Melanocyte of skin (primary cell): Measurements from ENCODE around the gene IL18BP. TPM values are rescaled to one million over a fixed set of nuclear protein-coding genes. Genes with fewer than 3 reads are reported as not detected.

Experiments
- small RNA-seq, 2 donors: library from RNA; depleted of rRNA; stranded (forward); fragments of <200 nt; gene quantifications; one replicate each; pipeline ENCODE3, GENCODE V24; 2012
- total RNA-seq, 2 donors: library from RNA; depleted of rRNA; stranded (reverse); fragments of >200 nt; gene quantifications; 2 replicates each; pipeline ENCODE4 v1.2.3, GENCODE V29; 2012

The IL18BP gene
- total RNA-seq, result 1 to 10 TPM; 1.4 to 2.0 TPM

GRCh38 chr11:71998649-71999310, at the start of gene IL18BP:
Gene IL18BP (plus strand): TSS chr11:71998909. CDS start chr11:71999985, 1,076 bp downstream.

Small RNAs within 50 kb of the gene (small RNA-seq; reads per million reads assigned to genes)
- 0 reads per million in 2 donors for gene RNU6-72P

Other genes with a start within 250 kb of the IL18BP start
- gene DEFB108B, start 165.7 kb upstream of the IL18BP start, total RNA-seq, result not detected
- not detected for gene DEFB131B, start 120.5 kb upstream of the IL18BP start, total RNA-seq
- gene XNDC1N, start 70.3 kb upstream of the IL18BP start, total RNA-seq, result 1 to 10 TPM; 2.8 to 4.3 TPM
- 10 to 100 TPM; 16.5 to 21.6 TPM for gene RNF121, start 69.9 kb upstream of the IL18BP start, total RNA-seq
- gene NUMA1, start 81.6 kb downstream of the IL18BP start, total RNA-seq, result 100 to 1,000 TPM; 100 to 103 TPM
- 1 to 10 TPM; 3.4 to 4.7 TPM for gene LRRC51, start 81.9 kb downstream of the IL18BP start, total RNA-seq
- 100 to 1,000 TPM; 131 to 157 TPM for gene LAMTOR1, start 104.4 kb downstream of the IL18BP start, total RNA-seq
- gene TOMT, start 107.0 kb downstream of the IL18BP start, total RNA-seq, result under 1 TPM in 1 of 2 donors, not detected in 1; under 0.01 TPM
- gene ANAPC15, start 113.8 kb downstream of the IL18BP start, total RNA-seq, result 10 to 100 TPM; 20.0 to 38.3 TPM
- gene FOLR3, start 136.8 kb downstream of the IL18BP start, total RNA-seq, result not detected
- gene FOLR1, start 193.2 kb downstream of the IL18BP start, total RNA-seq, result not detected
- gene FOLR2, start 217.9 kb downstream of the IL18BP start, total RNA-seq, result not detected
- gene INPPL1, start 225.9 kb downstream of the IL18BP start, total RNA-seq, result 10 to 100 TPM; 74.3 TPM
- gene PHOX2A, start 245.3 kb downstream of the IL18BP start, total RNA-seq, result not detected